COLO829 (cell line): Measurements from ENCODE around the gene PFDN1.
A peak's percentile ranks its signal among the peaks of the same experiment; 100 is the strongest.
"Not testable (repeated sequence)": the region's sequence is repeated elsewhere in the genome, so short reads cannot be mapped to it uniquely, and the experiment has no call there.

Experiments used
- DNase-seq: peaks from one replicate; pipeline ENCODE4 v3.0.0; 2012; ENCODE audit warnings: low spot score

The PFDN1 gene

GRCh38 chr5:140302786-140303639 lies at the start of gene PFDN1:
PFDN1 (minus strand) TSS chr5:140303101; CDS start chr5:140303073, 28 bp downstream.
- peak; percentile 96 for DNase-seq

GRCh38 chr5:140351609-140352334 lies 48.9 kb upstream of the PFDN1 start:
- peak; percentile 42 for DNase-seq

DNA sequence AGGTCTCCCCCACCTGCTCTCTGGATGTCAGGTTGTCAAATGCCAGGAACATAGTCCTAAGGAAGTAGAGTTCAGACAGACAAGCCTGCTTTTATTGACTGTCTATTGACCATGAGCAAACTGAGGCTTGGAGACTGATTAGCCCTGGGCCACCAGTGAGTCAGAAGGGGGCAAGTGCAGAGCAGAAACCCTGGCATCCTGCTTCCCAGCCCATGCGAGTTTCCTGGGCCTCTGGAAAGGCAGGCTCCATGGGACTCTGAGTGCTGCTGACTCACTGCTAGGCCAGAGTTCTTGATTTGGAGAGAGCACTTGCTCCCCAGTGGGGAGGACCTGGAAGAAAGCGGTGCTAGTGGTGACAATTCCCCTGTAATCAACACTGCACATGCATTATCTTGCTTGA lies 46.3 kb upstream of the PFDN1 start:
- no peak for DNase-seq

GRCh38 chr5:140348104-140348503 lies 45.2 kb upstream of the PFDN1 start:
- no peak for DNase-seq

GRCh38 chr5:140347360-140347759 lies 44.5 kb upstream of the PFDN1 start:
- no peak for DNase-seq

DNA sequence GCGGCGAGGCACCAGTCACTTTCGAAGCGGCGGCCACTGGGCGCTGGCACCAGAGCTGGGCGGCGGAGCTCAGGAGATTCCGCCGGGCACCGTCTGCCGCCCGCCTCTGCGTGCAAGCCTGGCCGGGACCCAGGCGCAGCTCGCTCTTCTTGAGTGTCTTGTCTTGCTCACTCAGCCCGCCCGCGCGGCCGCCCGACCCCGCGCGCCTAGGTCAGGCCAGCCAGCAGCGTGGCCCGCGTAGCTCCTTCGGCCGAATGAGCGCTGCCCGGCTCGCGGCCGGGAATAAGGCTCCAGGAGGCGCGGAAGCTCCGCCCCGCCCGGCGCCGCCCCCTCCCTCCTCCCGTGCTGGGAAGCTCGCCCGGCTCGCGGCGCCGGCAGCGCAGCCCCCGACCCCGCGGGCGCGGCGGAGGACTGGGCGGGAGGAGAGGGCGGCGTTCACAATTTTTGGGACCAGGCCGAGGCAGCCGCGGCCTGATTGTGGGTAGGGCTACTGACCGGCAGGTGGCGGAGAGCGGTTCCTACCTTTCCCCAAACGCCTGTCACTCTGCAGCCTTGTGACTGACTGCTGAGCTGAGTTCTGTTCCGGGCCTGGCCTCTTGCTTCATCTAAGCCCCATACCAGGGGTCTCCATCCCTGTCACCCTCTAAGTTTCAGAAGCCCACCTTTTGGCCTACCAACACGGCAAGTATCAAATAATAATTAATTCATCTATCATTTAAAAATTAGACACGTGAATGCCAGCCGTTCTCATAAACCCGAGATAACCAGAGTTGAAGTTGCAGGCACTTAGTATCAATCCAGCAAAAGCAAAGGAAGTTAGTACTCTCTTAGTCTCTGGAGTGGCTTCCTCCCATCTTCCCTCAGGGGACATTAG lies 43.7 kb upstream of the PFDN1 start, which contains the start of gene HBEGF:
Gene HBEGF (minus strand): TSS at position 256 of the 874 bp plus-strand sequence. CDS start 275 bp downstream, outside the sequence.
- DNase-seq, result peak; percentile 61

- DNase-seq, result no peak
These were observed 43.0 kb upstream of the PFDN1 start for GRCh38 chr5:140345919-140346347.

DNA sequence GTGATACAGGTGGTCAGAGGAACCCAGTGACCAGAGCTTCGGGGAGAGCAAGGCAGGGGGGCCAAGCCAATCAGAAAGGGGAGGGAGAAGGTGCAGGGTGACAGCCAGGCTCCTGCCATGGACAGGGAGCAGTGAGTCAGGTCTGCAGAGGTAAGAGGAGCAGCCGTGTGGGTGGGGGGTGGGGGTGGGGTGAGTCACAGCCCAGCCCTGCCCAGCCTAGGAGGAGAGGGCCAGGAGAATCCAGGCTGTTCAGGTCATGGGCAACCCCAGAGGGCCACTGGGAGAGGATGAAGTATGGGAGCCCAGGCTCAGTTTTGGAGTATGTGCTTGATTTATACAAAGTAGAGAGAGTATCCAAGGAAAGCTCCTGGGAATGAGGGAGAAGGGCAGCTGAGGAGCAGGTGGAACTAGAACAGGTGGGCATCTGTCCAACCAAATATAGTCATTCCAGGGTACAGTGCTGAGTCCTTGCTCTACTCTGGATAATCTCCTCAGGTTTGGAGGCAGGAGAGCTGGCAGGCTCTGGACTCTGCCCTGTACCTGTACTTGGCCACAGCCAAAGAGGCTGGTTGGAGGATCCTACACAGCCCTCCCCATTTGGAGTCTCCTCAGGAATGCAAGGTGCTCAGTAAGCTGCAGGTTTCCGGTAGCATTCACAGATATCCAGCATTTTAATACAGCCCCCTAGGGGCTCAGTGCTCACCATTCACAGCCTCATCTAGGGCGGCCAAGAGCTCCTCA lies 42.0 kb upstream of the PFDN1 start:
- no peak for DNase-seq

- not testable (repeated sequence) for DNase-seq
These were observed 40.9 kb upstream of the PFDN1 start for GRCh38 chr5:140343849-140344248.

DNA sequence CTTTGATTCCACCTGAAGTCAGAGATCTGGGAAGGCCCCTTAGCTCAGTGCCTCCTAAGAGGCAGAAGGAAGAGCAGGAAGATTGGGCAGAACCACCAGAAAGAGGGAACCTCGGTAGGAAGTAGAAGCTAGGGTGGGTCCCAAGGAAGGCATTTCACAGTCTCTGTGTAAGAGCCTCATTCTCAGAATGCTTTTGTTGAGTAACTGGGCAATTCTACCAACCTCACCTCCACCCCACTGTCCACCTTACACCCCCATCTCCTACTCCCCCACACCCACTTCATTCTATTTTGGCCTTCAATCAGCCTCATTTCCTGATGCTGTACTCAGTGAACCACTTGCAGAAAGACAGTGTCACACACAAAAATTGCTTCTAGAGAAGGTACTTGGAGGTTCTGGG lies 40.0 kb upstream of the PFDN1 start:
- no peak for DNase-seq

DNA sequence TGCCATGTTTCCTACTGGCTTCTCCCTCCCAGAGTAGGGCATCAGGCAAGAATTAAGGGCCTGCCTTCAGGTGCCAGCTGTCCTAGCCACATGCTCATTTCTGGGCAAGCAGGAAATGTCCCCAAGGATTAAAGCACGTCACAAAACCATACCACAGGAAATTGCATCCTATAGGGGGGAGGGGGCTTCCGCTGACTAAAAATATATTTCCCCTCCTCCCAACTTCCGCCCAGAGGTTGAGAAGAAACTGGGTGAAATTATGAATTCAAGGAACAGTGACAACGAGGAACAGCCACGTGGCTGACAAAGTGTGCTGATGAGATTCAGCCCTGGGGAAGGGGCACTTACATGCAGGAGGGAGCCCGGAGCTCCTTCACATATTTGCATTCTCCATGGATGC lies 39.4 kb upstream of the PFDN1 start:
- DNase-seq, result no peak

- DNase-seq, result no peak
These were observed 38.7 kb upstream of the PFDN1 start for GRCh38 chr5:140341591-140341990.

DNA sequence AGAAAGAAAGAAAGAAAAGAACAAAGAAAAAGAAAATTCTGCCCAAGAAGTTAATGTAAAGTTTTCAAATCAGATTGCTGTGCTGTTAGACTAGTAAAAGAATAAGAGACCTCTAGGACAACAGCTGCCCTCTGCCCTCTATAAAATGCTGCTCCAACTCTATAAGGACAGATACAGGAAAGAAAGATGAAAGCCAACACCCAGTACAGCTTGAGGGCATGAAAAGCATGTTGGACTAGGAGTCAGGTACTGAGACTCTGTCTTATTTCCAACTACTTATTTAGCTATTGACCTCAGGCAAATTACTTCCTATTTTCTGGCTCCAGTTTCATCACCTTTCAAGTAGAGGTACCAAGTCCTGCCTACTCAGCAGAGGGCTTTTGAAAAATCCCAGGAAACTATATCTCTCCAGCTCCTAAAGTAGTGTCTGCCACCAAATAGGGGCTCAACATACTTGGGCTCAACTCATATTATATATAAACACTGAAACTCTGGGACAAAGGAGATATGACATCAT lies 37.8 kb upstream of the PFDN1 start:
- no peak for DNase-seq

GRCh38 chr5:140339636-140340035 lies 36.7 kb upstream of the PFDN1 start:
- DNase-seq, result no peak

DNA sequence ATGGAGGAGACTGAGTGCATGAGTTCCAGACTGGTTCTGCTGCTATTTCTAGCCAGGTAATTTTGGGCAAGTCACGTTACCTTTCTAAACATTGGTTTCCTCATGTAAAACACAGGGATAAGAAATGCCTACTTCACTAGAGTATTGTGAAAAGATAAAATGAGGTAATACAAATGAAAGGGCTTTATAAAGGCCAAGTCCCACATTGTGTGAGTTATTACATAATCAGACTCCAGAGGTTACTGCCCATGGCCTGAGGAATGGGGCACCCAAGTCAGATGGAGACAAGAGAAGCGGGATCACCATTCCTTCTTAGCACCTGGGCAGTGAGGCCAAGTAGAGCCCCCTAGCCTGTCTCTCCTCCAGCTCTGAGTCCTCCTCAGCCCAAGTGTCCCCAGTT lies 36.0 kb upstream of the PFDN1 start:
- DNase-seq, result no peak

DNA sequence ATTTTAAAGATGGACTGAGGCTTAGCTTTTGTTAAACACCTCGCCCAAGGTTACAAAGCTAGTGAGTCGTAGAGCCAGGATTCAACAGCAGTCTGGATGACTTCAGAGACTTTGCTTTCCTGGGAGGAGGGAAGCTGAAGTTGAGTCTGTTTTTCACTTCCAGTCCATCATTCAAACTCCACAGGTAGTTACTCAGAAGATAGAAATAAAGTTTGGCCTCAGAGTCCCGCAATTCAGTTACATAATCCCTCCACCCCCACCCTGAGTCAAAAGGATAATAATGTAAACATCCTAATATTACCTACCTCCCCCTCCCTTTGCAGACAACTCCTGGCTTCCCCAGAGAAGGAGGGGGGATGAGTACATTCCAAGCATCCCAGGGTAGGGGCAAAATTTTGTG lies 35.4 kb upstream of the PFDN1 start:
- no peak for DNase-seq

GRCh38 chr5:140337880-140338279 lies 35.0 kb upstream of the PFDN1 start:
- DNase-seq, result no peak

DNA sequence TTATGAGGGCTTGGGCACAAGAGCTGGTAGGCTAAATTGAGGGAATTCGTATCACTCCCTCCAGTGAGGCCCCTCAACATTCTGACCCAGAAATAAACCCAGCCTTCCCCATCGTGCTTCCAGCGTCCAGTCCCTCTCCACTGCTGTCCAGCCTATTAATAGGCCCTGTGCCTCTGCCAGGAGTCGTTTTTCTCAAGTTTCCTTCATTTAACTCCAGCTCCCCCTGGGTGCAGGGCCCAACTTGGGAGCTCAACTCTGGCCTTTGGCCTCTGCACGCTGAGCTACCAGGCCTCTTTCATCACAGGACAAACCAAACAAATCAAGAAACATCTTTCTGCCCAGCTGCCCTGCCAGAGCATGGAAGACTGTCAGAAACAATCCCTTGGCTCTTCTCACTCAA lies 33.5 kb upstream of the PFDN1 start:
- DNase-seq, result no peak

DNA sequence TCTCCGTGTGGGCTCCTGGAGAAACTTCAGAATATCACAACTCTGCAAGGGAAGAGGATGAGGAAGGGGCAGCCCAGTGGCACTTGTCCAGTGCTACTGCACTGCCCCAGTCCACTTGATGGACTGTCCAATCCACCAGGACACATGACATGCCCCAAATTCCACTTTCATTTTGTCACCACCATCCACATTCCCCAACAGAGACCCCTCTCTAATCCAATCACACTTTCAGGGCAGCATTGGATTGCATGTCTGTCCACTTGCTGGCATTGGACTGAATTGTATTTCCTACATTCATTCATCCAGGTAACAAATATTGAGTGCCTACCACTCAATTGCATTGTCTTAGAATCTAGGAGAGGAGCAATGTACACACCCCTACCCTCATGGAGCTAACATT lies 28.7 kb upstream of the PFDN1 start:
- DNase-seq, result no peak

GRCh38 chr5:140329739-140330481 lies 27.0 kb upstream of the PFDN1 start:
- DNase-seq, result no peak
